Activated CD4-positive, alpha-beta T cell treated with anti-CD3 and anti-CD28 coated beads for 24 hours (primary cell): ENCODE results near the gene OTOP1.
"Not testable (repeated sequence)": the region's sequence is repeated elsewhere in the genome, so short reads cannot be mapped to it uniquely, and the experiment has no call there.

Experiments
- DNase-seq, 2 donors: peaks; one replicate each; pipeline ENCODE4 v3.0.0-alpha.2; 2020; ENCODE audit warnings: low read depth in 2 of 2

Gene OTOP1

GRCh38 chr4:4162186-4162585, 64.5 kb downstream of the OTOP1 start:
- DNase-seq = not testable (repeated sequence)

DNA sequence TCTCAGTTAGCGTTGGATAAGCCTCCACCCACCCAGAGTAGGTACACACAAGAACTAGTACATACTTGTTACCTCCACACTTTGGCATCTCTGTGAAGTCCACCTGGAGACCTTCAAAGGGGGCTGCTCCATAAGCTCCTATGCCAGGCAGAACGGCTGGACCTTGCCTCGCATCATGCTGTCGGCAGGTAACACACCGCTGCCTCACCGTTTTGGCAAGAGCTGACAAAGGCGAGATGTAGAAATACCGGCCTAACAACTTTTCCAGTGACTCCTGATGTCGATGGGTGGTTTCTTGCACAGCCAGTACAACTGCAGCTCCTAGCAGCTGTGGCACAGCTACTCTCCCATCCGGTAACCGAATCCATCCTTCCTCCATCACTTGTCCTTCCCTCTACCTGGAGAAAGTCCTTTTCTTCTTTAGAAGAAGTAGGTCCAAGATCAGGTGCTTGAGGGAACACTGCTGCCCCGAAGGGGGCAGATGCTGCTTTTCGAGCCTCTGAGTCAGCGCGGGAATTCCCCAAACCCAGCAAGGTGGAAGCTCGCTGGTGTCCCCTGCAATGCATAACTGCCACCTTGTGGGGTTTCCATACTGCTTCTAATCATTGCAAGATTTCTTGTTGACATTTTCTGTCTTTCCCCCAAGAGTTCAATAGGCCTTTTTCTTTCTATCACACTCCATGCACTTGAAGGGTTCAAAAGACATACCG, 65.6 kb downstream of the OTOP1 start:
- not testable (repeated sequence) for DNase-seq

- DNase-seq = peak in 1 of 2 donors; percentile 28
These were observed 81.1 kb downstream of the OTOP1 start for GRCh38 chr4:4145622-4146021.

GRCh38 chr4:4143376-4143775, 83.4 kb downstream of the OTOP1 start:
- DNase-seq = not testable (repeated sequence)

DNA sequence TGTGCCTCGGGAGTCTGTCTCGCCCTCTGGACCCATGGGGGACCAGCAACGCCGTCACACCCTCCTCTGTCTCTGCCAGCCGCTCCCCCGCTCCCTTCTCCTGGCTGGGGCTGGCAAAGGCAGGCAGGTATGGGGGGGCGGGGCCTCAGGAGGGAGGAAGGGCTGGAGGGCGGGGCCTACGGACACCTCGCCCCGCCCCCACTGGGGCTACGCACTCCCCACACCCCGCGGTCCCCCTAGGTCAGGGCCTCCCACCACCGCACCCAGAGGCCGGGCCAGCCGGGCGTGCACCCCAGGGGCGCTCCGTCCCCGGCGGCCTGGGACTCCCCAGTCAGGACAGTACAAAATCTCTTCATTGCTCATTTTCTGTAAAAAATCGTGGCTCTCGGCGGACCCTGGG, 84.0 kb downstream of the OTOP1 start:
- DNase-seq = not testable (repeated sequence)

DNA sequence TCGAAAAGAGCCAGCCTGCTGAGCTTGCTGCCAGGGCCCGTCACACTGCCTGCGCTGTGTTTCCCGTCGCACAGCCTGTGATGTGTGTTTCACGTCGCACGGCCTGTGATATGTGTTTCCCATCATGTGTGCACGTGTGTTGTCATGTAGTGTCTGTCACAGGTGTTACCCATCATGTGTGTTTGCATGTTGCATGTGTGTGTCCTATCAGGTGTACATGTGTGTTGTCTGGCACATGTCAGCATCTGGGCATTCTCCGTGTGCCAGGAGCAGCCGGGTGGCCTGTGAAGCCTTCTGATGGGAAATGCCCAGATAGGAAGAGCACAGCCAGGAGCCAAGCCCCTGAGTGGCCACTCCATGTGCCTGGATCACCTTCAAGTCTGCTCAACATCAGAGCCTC, 85.5 kb downstream of the OTOP1 start:
- not testable (repeated sequence) for DNase-seq
